ENCODE data around the gene BAG1. TPM values are rescaled to one million over a fixed set of nuclear protein-coding genes. Genes with fewer than 3 reads are reported as not detected.

The BAG1 gene
- total and polyA plus RNA-seq, 9 donors, result 41.0 to 70.9 (median 59.6) TPM

GRCh38 chr9:33254211-33254610, 10.3 kb downstream of the BAG1 start:
- DNase-seq, result no peak
- TF ChIP-seq EP300 (IDR thresholded peaks at IDR 0.05), result no peak
- TF ChIP-seq CTCF (IDR thresholded peaks at IDR 0.05), result no peak
- TF ChIP-seq POLR2A (IDR thresholded peaks at IDR 0.05), result no peak
- no peak overlapping the region for H3K27ac ChIP-seq
- no peaks in the 10 kb centered on the region for H3K27me3 ChIP-seq
- WGBS, 3 donors, result 96 to 99% (median 98%) methylated on average over 4 of the region's 4 CpGs
- intact Hi-C loops (cut with DNase I), result no loop called here
- no peaks in the 10 kb centered on the region for H3K4me1 ChIP-seq (ENCODE audit: insufficient read depth)
- H3K4me3 ChIP-seq, result no peak overlapping the region
- no peaks in the 10 kb centered on the region for H3K9me3 ChIP-seq
- H3K36me3 ChIP-seq, result no peaks in the 10 kb centered on the region

GRCh38 chr9:33250458-33250995, 14.0 kb downstream of the BAG1 start:
- TF ChIP-seq CTCF (IDR thresholded peaks at IDR 0.05) (no peak), EP300 (IDR thresholded peaks at IDR 0.05) (no peak), POLR2A (IDR thresholded peaks at IDR 0.05) (no peak)
- no peaks in the 10 kb centered on the region for H3K9me3 ChIP-seq
- no peaks in the 10 kb centered on the region for H3K27me3 ChIP-seq
- intact Hi-C loops (cut with DNase I), result no loop called here
- no peaks in the 10 kb centered on the region for H3K36me3 ChIP-seq
- no peaks in the 10 kb centered on the region for H3K4me1 ChIP-seq (ENCODE audit: insufficient read depth)
- no peak overlapping the region for H3K4me3 ChIP-seq
- WGBS, 3 donors, result 20 to 43% (median 20%) methylated on average over 1 of the region's 1 CpG
- H3K27ac ChIP-seq, result no peak overlapping the region
- no peak for DNase-seq

GRCh38 chr9:33249983-33250382, 14.5 kb downstream of the BAG1 start:
- intact Hi-C loops (cut with DNase I), result no loop called here
- no peak for DNase-seq
- no peaks in the 10 kb centered on the region for H3K9me3 ChIP-seq
- no peak overlapping the region for H3K27ac ChIP-seq
- no peak for TF ChIP-seq POLR2A (IDR thresholded peaks at IDR 0.05)
- no peak for TF ChIP-seq CTCF (IDR thresholded peaks at IDR 0.05)
- no peak for TF ChIP-seq EP300 (IDR thresholded peaks at IDR 0.05)
- 89 to 96% (median 95%) methylated on average over 2 of the region's 2 CpGs for WGBS, 3 donors
- no peaks in the 10 kb centered on the region for H3K4me1 ChIP-seq (ENCODE audit: insufficient read depth)
- H3K4me3 ChIP-seq, result no peak overlapping the region
- H3K27me3 ChIP-seq, result no peaks in the 10 kb centered on the region
- H3K36me3 ChIP-seq, result no peaks in the 10 kb centered on the region

GRCh38 chr9:33249087-33249658, 15.3 kb downstream of the BAG1 start:
- TF ChIP-seq CTCF (IDR thresholded peaks at IDR 0.05), result no peak
- no peaks in the 10 kb centered on the region for H3K27me3 ChIP-seq
- no peak overlapping the region for H3K4me3 ChIP-seq
- 84 to 92% (median 85%) methylated on average over 6 of the region's 6 CpGs for WGBS, 3 donors
- H3K36me3 ChIP-seq, result no peaks in the 10 kb centered on the region
- no peak overlapping the region for H3K27ac ChIP-seq
- no peak for DNase-seq
- H3K4me1 ChIP-seq (ENCODE audit: insufficient read depth), result no peaks in the 10 kb centered on the region
- intact Hi-C loops (cut with DNase I), result no loop called here
- no peaks in the 10 kb centered on the region for H3K9me3 ChIP-seq
